Chondrocyte (in vitro differentiated cells): Measurements from ENCODE around the gene LHFPL3. TPM values are rescaled to one million over a fixed set of nuclear protein-coding genes. Genes with fewer than 3 reads are reported as not detected.

Source experiments
- DNase-seq: peaks from one replicate; pipeline ENCODE4 v3.0.0; 2021; ENCODE audit warnings: mixed read lengths, low spot score
- H3K27ac Mint-ChIP-seq: one replicate; pipeline ENCODE4 v1.8.0; 2021; ENCODE audit warnings: mild to moderate bottlenecking, moderate library complexity, mixed read lengths; ENCODE audit not compliant: unreplicated experiment
- H3K27me3 Mint-ChIP-seq: 2 replicates; pipeline ENCODE4 v1.8.0; 2021; ENCODE audit warnings: low read depth, mixed read lengths
- H3K36me3 Mint-ChIP-seq: 2 replicates; pipeline ENCODE4 v1.8.0; 2021; ENCODE audit warnings: low read depth, mixed read lengths
- H3K4me1 Mint-ChIP-seq: 2 replicates; pipeline ENCODE4 v1.8.0; 2021; ENCODE audit warnings: low read depth, mild to moderate bottlenecking, mixed read lengths
- H3K4me3 Mint-ChIP-seq: one replicate; pipeline ENCODE4 v1.8.0; 2021; ENCODE audit warnings: mild to moderate bottlenecking, moderate library complexity, mixed read lengths; ENCODE audit not compliant: unreplicated experiment
- H3K9me3 Mint-ChIP-seq: 2 replicates; pipeline ENCODE4 v1.8.0; 2021; ENCODE audit warnings: low read depth, mixed read lengths
- total RNA-seq: library from RNA; stranded (reverse); gene quantifications from 3 replicates; pipeline ENCODE4 v1.2.1, GENCODE V29; 2021
- TF ChIP-seq, protein P1 (sequence below): fragments of 200-600 bp; sonication (generic); IDR thresholded peaks from 2 replicates; pipeline ENCODE4 v1.5.0; 2021; ENCODE audit warnings: antibody characterized with exemption, mild to moderate bottlenecking, moderate library complexity

Gene LHFPL3
- total RNA-seq, 1 donor from 2014 or later = not detected

DNA sequence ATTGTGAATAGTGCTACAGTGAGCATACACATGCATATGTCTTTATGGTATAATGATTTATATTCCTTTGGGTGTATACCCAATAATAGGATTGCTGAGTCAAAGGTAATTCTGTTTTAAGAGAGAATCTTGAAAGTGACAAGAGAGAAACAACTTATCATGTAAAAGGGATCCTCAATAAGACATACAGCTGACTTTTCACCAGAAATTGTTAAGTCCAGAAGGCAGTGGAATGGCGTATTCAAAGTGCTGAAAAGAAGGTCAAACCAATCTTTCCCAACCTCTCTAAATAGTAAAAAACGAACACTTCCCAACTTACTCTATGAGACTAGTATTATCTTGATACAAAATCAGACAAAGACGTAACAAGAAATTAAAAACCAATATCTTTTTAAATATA, 59.8 kb downstream of the LHFPL3 start:
- H3K27me3 Mint-ChIP-seq = no peaks in the 10 kb centered on the region
- no peak overlapping the region for H3K4me3 Mint-ChIP-seq
- no peak overlapping the region for H3K27ac Mint-ChIP-seq
- H3K9me3 Mint-ChIP-seq = peaks cover 32% of the 10 kb centered on the region
- DNase-seq = no peak
- no peaks in the 10 kb centered on the region for H3K36me3 Mint-ChIP-seq
- TF ChIP-seq, protein P1, sequence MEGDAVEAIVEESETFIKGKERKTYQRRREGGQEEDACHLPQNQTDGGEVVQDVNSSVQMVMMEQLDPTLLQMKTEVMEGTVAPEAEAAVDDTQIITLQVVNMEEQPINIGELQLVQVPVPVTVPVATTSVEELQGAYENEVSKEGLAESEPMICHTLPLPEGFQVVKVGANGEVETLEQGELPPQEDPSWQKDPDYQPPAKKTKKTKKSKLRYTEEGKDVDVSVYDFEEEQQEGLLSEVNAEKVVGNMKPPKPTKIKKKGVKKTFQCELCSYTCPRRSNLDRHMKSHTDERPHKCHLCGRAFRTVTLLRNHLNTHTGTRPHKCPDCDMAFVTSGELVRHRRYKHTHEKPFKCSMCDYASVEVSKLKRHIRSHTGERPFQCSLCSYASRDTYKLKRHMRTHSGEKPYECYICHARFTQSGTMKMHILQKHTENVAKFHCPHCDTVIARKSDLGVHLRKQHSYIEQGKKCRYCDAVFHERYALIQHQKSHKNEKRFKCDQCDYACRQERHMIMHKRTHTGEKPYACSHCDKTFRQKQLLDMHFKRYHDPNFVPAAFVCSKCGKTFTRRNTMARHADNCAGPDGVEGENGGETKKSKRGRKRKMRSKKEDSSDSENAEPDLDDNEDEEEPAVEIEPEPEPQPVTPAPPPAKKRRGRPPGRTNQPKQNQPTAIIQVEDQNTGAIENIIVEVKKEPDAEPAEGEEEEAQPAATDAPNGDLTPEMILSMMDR = no peak
- no peaks in the 10 kb centered on the region for H3K4me1 Mint-ChIP-seq

DNA sequence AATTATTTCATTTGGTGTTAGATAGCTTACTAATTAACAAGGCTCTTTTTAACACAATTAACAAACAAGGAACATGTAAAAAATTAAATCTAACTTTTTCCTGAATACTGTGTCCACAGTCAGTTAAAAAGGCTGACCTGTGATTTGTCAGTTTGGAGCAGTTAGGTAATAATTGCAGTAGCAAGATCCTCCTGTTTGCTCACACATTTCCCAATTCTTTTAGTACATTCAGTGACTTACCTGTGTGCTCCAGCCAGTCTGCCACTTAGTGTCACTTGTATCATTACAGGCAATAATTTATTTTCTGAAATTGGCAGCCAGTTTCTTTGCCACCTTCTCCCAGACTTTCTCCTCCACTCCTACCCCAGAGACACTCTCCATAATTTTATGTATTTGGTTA, 66.8 kb downstream of the LHFPL3 start:
- TF ChIP-seq, protein P1 = no peak
- Mint-ChIP-seq H3K4me3 (no peak overlapping the region), H3K9me3 (peaks cover 6% of the 10 kb centered on the region), H3K27ac (no peak overlapping the region), H3K27me3 (peaks cover 10% of the 10 kb centered on the region), H3K4me1 (no peaks in the 10 kb centered on the region), H3K36me3 (no peaks in the 10 kb centered on the region)
- no peak for DNase-seq

DNA sequence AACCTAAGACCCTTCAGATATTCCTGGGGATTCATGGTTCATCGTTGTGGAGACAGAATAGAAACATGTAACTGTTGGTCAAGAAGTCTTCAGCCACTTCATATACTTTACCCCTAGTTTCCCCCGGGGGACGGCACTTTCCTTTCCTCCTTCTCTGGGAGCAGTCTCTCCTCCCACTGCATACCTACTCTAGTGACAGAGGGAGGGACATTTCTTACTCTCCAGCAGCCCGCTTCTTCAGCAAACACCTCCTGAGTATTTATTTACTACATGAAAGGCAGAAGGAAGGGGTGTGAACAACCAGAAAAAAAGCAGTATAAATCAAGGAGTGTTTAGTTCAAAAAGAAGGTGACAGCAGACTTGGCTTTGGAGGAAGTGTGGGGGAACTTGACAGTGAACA, 69.0 kb downstream of the LHFPL3 start:
- DNase-seq = no peak
- H3K9me3 Mint-ChIP-seq = no peaks in the 10 kb centered on the region
- no peak overlapping the region for H3K4me3 Mint-ChIP-seq
- TF ChIP-seq, protein P1 = no peak
- H3K27me3 Mint-ChIP-seq = peaks cover 10% of the 10 kb centered on the region
- H3K36me3 Mint-ChIP-seq = no peaks in the 10 kb centered on the region
- H3K4me1 Mint-ChIP-seq = no peaks in the 10 kb centered on the region
- no peak overlapping the region for H3K27ac Mint-ChIP-seq

DNA sequence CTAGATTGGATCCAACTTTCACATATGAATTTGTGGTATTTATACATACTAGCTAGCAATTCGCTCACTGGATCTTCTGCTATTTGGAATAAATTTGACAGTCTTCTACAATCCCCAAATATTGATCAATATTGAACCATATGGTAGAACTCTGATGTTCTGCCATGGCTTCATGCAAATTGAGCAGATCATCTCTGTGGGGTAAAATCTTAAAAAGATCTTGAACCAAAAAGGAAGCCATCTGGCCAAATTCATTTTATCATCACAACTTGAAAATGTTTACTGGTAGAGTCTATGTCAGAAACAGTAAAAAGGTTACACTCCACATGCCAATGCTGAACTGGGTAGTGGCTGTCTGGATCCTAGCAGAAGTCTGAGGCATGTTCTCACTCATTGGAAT, 80.0 kb downstream of the LHFPL3 start:
- no peak overlapping the region for H3K4me3 Mint-ChIP-seq
- H3K9me3 Mint-ChIP-seq = no peaks in the 10 kb centered on the region
- TF ChIP-seq, protein P1 = no peak
- no peak overlapping the region for H3K27ac Mint-ChIP-seq
- DNase-seq = no peak
- H3K36me3 Mint-ChIP-seq = no peaks in the 10 kb centered on the region
- no peaks in the 10 kb centered on the region for H3K4me1 Mint-ChIP-seq
- peaks cover 3% of the 10 kb centered on the region for H3K27me3 Mint-ChIP-seq

DNA sequence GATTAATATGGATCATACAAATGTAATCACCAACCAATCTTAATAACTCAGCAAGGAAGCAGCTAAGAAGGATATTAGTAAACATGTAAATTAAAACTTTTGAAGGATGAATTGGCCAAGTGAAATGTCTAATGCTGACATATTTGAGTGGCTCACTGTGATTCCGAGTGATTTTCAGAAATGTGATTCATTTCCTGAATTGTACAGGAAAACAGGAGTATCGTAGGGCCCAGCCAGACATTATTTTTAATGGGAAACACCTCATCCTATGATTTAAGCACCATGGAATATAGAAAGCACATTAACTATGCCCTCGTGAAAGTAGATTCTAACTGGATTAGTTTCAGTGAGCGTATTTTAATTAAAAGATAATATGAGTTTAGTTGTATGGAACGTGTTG, 82.3 kb downstream of the LHFPL3 start:
- Mint-ChIP-seq H3K9me3 (no peaks in the 10 kb centered on the region), H3K27me3 (peaks cover 5% of the 10 kb centered on the region), H3K4me3 (no peak overlapping the region), H3K27ac (no peak overlapping the region), H3K4me1 (no peaks in the 10 kb centered on the region), H3K36me3 (no peaks in the 10 kb centered on the region)
- TF ChIP-seq, protein P1 = no peak
- DNase-seq = no peak
